Activated B cell treated with CpG ODN at 0.5 μM for 24 hours (primary cell): ENCODE results near the gene AGTRAP. TPM values are rescaled to one million over a fixed set of nuclear protein-coding genes. Genes with fewer than 3 reads are reported as not detected.

Experiments
- ATAC-seq: fragments of 200-7000 bp; cut with Tn5 transposase; one replicate; pipeline ENCODE4 v1.10.0; 2021; ENCODE audit warnings: low read depth, mild to moderate bottlenecking, moderate library complexity
- CTCF ChIA-PET: fragments of 350-600 bp; sonication (Branson Sonifier 250); formaldehyde crosslinking; loops from one replicate; lab custom pipeline; 2021; ENCODE audit warnings: antibody characterized with exemption; lab: Charles Lee
- POLR2A ChIA-PET: fragments of 350-600 bp; sonication (Branson Sonifier 250); formaldehyde crosslinking; loops from one replicate; lab custom pipeline; 2021; ENCODE audit warnings: antibody characterized with exemption; lab: Charles Lee
- DNase-seq: peaks from one replicate; pipeline ENCODE4 v3.0.0; 2022
- H3K27ac Mint-ChIP-seq: one replicate; pipeline ENCODE4 v1.8.0; 2020; ENCODE audit warnings: mixed read lengths
- H3K27me3 Mint-ChIP-seq: one replicate; pipeline ENCODE4 v1.8.0; 2021; ENCODE audit warnings: mixed read lengths
- H3K36me3 Mint-ChIP-seq: one replicate; pipeline ENCODE4 v1.8.0; 2021; ENCODE audit warnings: low read depth, mixed read lengths
- H3K4me1 Mint-ChIP-seq: one replicate; pipeline ENCODE4 v1.8.0; 2021; ENCODE audit warnings: mixed read lengths
- H3K4me3 Mint-ChIP-seq: one replicate; pipeline ENCODE4 v1.8.0; 2020; ENCODE audit warnings: mild to moderate bottlenecking, mixed read lengths
- H3K9me3 Mint-ChIP-seq: one replicate; pipeline ENCODE4 v1.8.0; 2020; ENCODE audit warnings: mixed read lengths
- CTCF ChIP-seq: fragments of 200-600 bp; IDR thresholded peaks from one replicate; pipeline ENCODE4 v1.8.0; 2022; ENCODE audit warnings: antibody characterized with exemption, mild to moderate bottlenecking
- intact Hi-C: fragments of 100-400 bp; cut with micrococcal nuclease; formaldehyde crosslinking; loops from one replicate; pipeline ENCODE4 v1.15.1; 2024
- total RNA-seq: library from RNA; stranded (reverse); gene quantifications from 2 replicates; pipeline ENCODE4 v1.2.3, GENCODE V29; 2022

Gene AGTRAP
- total RNA-seq, 1 donor from 2014 or later, result 13.9 TPM

GRCh38 chr1:11697893-11698210 lies 38.1 kb upstream of the AGTRAP start:
- TF ChIP-seq CTCF, result no peak
- Mint-ChIP-seq H3K36me3 (no peaks in the 10 kb centered on the region), H3K9me3 (no peaks in the 10 kb centered on the region), H3K4me3 (no peak overlapping the region), H3K27ac (no peak overlapping the region), H3K4me1 (peaks cover 3% of the 10 kb centered on the region), H3K27me3 (peaks cover 20% of the 10 kb centered on the region)
- ChIA-PET POLR2A (no interaction called here), CTCF (interaction anchor here (0.6 kb wide), 1 partner anchor 34 kb away, joined by 3 read pairs; the partner anchor contains the start of gene FBXO6)
- ATAC-seq, result no peak
- no peak for DNase-seq
- intact Hi-C loops, result no loop called here

GRCh38 chr1:11700601-11701467 lies 35.1 kb upstream of the AGTRAP start:
- no peak overlapping the region for H3K27ac Mint-ChIP-seq
- no peak for ATAC-seq
- no peak overlapping the region for H3K4me3 Mint-ChIP-seq
- H3K4me1 Mint-ChIP-seq, result no peaks in the 10 kb centered on the region
- no peak for DNase-seq
- POLR2A ChIA-PET, result interaction anchor here (0.6 kb wide), 2 partner anchors 10 to 20 kb away, joined by 3 to 4 read pairs; partner anchors contain the start of gene MAD2L2
- peaks cover 6% of the 10 kb centered on the region for H3K27me3 Mint-ChIP-seq
- CTCF ChIA-PET, result no interaction called here
- H3K36me3 Mint-ChIP-seq, result no peaks in the 10 kb centered on the region
- TF ChIP-seq CTCF, result no peak
- H3K9me3 Mint-ChIP-seq, result no peaks in the 10 kb centered on the region
- intact Hi-C loops, result no loop called here

- ATAC-seq (no peak), DNase-seq (no peak)
- no peak overlapping the region for H3K4me3 Mint-ChIP-seq
- ChIA-PET CTCF (no interaction called here), POLR2A (interaction anchor here (0.6 kb wide), 2 partner anchors 9 to 17 kb away, joined by 4 to 5 read pairs; no protein-coding TSS in a partner anchor)
- H3K27ac Mint-ChIP-seq, result no peak overlapping the region
- TF ChIP-seq CTCF, result no peak
- H3K4me1 Mint-ChIP-seq, result no peaks in the 10 kb centered on the region
- H3K9me3 Mint-ChIP-seq, result no peaks in the 10 kb centered on the region
- peaks cover 6% of the 10 kb centered on the region for H3K27me3 Mint-ChIP-seq
- intact Hi-C loops, result no loop called here
- no peaks in the 10 kb centered on the region for H3K36me3 Mint-ChIP-seq
Observed at GRCh38 chr1:11701551-11701961, 34.4 kb upstream of the AGTRAP start.

GRCh38 chr1:11701981-11702803 lies 33.7 kb upstream of the AGTRAP start:
- TF ChIP-seq CTCF, result no peak
- DNase-seq, result no peak
- H3K27me3 Mint-ChIP-seq, result peaks cover 6% of the 10 kb centered on the region
- H3K4me1 Mint-ChIP-seq, result no peaks in the 10 kb centered on the region
- intact Hi-C loops, result no loop called here
- H3K4me3 Mint-ChIP-seq, result no peak overlapping the region
- H3K36me3 Mint-ChIP-seq, result no peaks in the 10 kb centered on the region
- CTCF ChIA-PET, result no interaction called here
- POLR2A ChIA-PET, result interaction anchor here (0.6 kb wide), 1 partner anchor 17 kb away, joined by 5 read pairs; no protein-coding TSS in a partner anchor
- no peak for ATAC-seq
- H3K27ac Mint-ChIP-seq, result no peak overlapping the region
- no peaks in the 10 kb centered on the region for H3K9me3 Mint-ChIP-seq
